GM18498 (cell line): Measurements from ENCODE around the gene DPP4.

Experiments used
- ATAC-seq: cut with Tn5 transposase; IDR thresholded peaks from one replicate; pipeline ENCODE4 v1.9.1; 2021; ENCODE audit warnings: mild to moderate bottlenecking, moderate library complexity; ENCODE audit not compliant: unreplicated experiment

DPP4 gene

DNA sequence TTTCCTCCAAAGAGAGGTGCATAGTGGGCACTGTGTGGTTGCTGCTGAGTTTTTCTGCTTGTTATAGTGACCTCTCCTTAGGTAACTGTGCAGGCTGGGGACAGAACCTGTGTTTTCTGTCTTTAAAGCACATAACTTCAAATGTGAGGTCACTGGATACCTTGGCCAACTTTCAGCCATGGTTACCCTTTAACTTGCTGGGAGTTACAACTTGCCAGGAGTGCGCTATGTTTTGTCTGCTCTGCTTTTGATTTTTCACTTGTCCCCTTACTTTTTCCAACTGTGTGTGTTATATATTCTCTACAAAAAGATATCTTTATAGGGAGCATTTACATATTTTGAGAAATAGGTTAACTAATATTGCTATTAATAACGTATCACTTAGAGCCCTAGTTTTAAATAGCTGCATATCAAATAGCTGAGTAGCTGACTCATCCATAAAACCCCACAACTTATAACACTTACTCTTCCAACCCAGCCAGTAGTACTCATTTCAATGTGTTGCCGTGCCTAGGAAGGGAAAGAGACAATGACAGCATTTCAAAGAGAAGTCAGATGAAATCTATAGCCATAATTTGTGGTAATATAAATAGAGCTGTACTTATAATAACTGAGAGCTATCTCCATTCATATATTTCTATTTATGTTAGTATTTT lies 51.6 kb downstream of the DPP4 start:
- no peak for ATAC-seq

- ATAC-seq: no peak
These were observed 52.4 kb downstream of the DPP4 start for GRCh38 chr2:162021516-162022058.

DNA sequence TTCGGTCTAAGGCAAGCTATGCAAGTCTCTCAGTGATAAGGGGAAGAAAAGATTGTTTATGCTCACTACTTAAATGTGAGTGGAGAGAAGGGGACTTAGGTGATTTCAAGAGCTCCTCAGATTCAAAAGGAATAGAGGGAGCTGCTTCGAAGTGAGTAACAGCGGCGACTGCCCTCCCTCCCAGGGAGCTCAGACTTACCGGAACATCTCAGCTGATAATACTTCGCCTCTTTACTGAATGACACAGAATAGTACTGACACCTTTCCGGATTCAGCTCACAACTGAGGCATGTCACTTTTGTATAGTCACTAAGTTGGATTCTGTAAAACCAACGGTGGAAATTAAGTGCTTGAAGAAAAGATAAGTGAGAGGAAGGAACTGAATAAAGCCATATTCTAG lies 55.5 kb downstream of the DPP4 start:
- no peak for ATAC-seq

- ATAC-seq: no peak
These were observed 56.8 kb downstream of the DPP4 start for GRCh38 chr2:162017233-162017632.

GRCh38 chr2:162016080-162016479 lies 57.9 kb downstream of the DPP4 start:
- ATAC-seq: no peak

DNA sequence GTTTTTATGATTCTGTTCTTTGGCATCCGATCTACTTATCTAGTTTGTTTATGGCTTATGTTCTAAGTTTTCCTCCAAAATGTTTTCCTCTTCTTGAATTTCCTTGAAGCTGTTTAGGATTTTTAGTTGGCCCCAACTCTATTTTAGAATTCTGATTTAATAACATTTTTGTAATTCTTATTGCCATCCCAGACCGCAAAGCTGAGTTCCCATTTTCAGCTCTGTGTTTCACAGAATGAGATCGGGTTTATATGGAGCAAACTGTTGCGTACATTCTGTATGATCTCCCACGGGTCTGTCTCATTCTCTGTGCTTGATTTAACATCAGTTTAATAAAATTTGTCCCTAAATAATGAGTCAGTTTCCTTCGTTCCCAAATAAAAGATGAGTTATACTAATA lies 59.3 kb downstream of the DPP4 start:
- no peak for ATAC-seq

DNA sequence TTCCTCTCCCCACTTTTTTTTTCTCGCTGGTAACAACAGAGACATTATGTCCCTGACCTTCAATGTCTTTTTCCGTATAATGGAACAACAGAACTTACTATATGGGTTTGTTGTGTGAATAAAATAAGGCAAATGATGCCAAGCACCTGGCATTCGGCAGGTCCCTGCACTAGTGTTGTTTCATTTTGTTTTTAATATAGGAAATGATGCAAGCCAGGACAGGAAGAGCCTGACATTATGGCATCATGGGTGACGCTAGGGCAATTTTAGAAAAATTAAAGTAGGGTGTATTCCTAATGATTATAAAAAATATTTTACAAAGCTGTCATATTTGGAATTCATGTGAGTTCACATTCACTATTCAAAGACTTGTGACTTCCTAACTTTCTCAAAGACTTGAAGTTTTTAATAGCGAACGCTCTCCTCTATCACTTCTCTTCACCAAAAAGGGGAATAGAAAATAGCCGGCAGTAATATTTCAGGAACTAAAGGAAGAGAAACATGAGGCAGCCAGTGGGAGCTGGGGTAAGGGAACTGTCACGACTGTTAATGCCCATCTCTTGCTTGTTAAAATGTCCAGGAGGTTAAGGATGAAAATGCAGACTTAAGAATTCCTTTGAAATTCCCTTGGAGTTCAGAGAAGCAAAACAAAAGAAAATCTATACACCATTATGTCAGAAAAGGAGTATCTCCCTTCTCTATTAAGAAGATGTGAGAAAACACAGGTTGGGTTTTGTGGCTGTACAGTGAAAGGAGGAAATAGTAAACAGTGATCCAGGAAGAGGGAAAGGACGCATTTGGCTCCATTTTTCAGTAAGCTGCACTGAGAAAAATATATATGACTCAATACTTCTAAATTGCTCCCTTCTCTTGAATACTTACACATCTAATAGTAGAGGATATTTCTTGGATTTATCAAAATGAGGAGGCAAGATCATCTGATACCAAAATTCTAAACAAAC lies 60.2 kb downstream of the DPP4 start:
- no peak for ATAC-seq

GRCh38 chr2:162012565-162013058 lies 61.4 kb downstream of the DPP4 start:
- ATAC-seq: no peak

GRCh38 chr2:162011706-162012564 lies 62.1 kb downstream of the DPP4 start:
- ATAC-seq: no peak

DNA sequence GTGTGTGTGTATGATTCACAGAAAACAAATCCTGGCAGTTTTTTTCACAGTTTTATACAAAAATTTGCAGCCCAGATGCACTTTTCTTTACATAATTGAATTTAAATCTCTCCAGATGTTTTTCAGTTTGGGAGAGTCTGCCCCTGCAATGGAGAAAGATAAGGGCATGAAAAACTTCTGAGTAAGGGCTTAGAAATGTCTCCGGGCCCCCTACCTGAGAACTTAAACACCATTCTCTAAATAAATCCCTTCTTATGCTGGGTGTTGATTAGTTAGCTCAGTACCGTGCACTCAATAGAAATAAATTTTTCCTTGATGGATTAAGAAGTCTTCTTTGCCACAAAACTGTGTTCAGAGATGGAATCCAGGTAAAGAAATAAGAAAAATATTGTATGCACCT lies 64.5 kb downstream of the DPP4 start:
- ATAC-seq: no peak

- ATAC-seq: no peak
These were observed 66.5 kb downstream of the DPP4 start for GRCh38 chr2:162007447-162008040.

GRCh38 chr2:162006337-162006736 lies 67.7 kb downstream of the DPP4 start:
- no peak for ATAC-seq

DNA sequence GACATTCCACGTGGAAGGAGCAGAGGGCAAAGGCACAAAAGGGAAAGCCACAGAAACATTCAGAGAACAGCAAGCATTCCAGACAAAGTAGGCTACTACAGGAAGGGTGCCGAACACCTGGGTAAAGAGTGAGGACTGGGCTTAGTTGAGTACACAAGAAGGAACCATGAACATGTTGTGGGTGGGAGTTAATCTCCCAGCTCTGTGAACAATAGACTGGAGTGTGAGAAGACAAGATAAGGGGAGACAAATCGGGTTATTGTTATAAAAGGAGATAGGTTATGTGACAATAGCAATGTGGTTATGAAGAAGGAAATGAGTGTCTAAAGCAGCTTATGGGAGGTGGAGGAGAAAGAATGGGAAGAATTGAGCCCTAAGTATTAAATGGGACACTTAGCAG lies 70.0 kb downstream of the DPP4 start:
- no peak for ATAC-seq

DNA sequence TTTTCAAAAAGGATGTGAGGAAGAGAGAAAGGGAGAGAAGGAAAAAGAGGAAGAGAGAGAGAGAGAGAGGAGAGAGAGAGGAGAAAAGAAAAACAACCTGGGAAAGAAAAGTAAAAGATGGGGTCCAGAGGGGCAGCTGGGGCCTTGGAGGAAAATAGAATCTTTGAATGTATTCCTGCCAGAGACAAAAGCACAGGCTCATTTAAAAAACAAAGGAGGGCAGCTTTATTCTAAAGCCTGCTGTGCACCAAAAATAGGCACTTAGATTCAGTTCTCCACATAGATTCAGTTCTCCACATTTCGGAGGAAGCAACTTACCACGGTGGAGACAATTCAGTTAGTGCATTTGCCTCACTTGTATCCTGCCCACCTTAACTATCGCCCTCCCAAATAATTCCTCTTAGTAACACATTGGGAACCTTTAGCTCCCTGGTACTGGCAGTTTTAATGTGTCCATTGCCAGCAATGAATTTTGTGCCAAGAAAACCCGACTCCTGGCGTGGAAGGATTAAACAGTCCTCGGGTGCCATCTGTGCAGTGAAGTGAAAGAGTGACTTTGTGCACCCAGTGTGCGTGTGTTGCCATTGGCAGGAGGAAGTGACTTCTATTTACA lies 71.3 kb downstream of the DPP4 start:
- no peak for ATAC-seq

DNA sequence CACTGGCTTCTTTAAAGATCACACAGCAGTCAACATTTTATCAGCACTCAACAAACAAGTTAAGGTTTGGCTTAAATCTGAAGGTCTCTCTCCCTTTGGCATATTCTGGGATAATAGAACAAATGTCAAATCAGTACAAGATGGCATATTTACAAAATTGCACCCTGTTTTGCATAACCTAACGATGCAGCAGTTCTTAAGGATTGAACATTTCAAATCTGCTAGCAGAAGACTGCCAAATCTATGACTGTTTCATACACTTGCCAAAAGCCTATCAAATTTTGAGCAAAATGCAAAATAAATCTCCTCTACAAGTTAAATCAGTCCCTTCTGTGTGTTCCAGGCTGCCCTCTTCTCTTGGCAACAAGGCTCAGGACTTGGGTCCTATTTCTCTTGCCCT lies 73.6 kb downstream of the DPP4 start:
- no peak for ATAC-seq

GRCh38 chr2:161999321-161999720 lies 74.7 kb downstream of the DPP4 start:
- no peak for ATAC-seq

GRCh38 chr2:161998857-161999256 lies 75.2 kb downstream of the DPP4 start:
- no peak for ATAC-seq

DNA sequence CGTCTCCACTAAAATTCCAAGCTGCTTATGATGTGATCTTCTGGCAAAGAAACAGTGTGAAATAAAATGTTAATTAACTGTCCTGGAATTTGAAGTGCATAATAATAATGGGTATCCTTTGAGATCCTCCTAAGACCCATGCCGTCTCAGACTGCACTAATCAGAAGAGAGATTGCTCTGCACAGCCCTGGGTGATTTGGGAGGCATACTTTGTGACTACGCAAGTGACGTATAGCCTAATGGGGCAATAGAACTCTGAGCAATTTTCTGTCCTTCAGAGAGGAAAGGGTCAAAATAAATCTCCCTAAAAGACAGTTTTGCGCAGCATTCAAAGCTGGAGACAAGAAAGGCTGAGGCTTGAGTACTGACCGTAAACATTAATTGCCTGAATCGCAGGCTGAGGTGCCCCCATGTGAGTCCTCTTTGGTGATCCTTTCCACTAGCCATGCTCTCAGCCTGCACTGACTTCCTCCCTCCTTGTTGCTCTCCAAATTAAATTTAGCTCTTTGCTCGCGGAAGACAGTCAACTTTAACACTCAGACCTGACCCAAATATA lies 76.0 kb downstream of the DPP4 start:
- no peak for ATAC-seq

DNA sequence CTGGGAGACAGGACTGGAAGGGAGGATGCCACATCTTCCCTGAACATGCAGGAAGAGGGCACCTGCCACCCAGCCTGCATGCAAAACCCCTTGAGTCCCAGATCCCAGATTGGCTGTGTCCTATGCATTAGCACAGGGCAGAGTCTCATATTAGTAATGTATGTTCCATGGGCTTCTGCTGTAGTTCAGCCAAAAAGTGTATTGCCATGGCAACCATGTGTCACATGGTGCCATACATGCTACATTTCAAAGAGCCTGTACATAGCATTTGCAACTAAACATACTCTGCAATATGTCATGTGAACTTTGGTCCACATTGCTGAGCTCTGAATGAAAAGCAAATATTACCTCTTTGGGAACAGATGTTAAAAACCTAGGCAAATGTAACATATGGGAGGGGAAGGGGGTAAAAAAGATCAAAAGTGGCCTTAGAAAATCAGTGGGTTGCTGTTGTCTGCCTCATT lies 78.4 kb downstream of the DPP4 start:
- no peak for ATAC-seq
